Mesenteric fat pad (tissue), 1 donor: ENCODE results near the gene KCTD1. TPM values are rescaled to one million over a fixed set of nuclear protein-coding genes. Genes with fewer than 3 reads are reported as not detected.
"Not testable (repeated sequence)": the region's sequence is repeated elsewhere in the genome, so short reads cannot be mapped to it uniquely, and the experiment has no call there.

ENCODE experiments used
- DNase-seq: peaks from one replicate; pipeline ENCODE4 v3.0.0-alpha.2; 2020; ENCODE audit warnings: low spot score
- total RNA-seq: library from RNA; stranded (reverse); fragmentation: NEBNext Ultra II Directional; extraction: Animal tissue kit (Norgen Biotek cat#: 25700); gene quantifications from one replicate; pipeline ENCODE4 v1.2.1, GENCODE V29; 2021
- donor health status: DM: yes; HTN: yes; CAD: no.

KCTD1 gene
- total RNA-seq, 1 donor from 2014 or later: 5.9 TPM

GRCh38 chr18:26458526-26459232 lies 89.7 kb downstream of the KCTD1 start:
- no peak for DNase-seq

GRCh38 chr18:26457611-26458353 lies 90.6 kb downstream of the KCTD1 start:
- DNase-seq: no peak

GRCh38 chr18:26457195-26457594 lies 91.2 kb downstream of the KCTD1 start:
- DNase-seq: no peak

GRCh38 chr18:26456070-26456491 lies 92.3 kb downstream of the KCTD1 start:
- DNase-seq: no peak

GRCh38 chr18:26455639-26456038 lies 92.7 kb downstream of the KCTD1 start:
- DNase-seq: no peak

GRCh38 chr18:26454616-26455015 lies 93.7 kb downstream of the KCTD1 start:
- DNase-seq: no peak

- no peak for DNase-seq
Measured at GRCh38 chr18:26454192-26454591, 94.2 kb downstream of the KCTD1 start.

- DNase-seq: no peak
Measured at GRCh38 chr18:26453386-26453901, 94.9 kb downstream of the KCTD1 start.

- no peak for DNase-seq
Measured at GRCh38 chr18:26450989-26451682, 97.2 kb downstream of the KCTD1 start.

- no peak for DNase-seq
Measured at GRCh38 chr18:26448714-26449159, 99.6 kb downstream of the KCTD1 start.

GRCh38 chr18:26443853-26444252 lies 104.5 kb downstream of the KCTD1 start:
- no peak for DNase-seq

GRCh38 chr18:26442126-26442525 lies 106.2 kb downstream of the KCTD1 start:
- DNase-seq: no peak

GRCh38 chr18:26440644-26441043 lies 107.7 kb downstream of the KCTD1 start:
- no peak for DNase-seq

GRCh38 chr18:26439537-26439936 lies 108.8 kb downstream of the KCTD1 start:
- no peak for DNase-seq

- DNase-seq: no peak
Measured at GRCh38 chr18:26438980-26439379, 109.4 kb downstream of the KCTD1 start.

- DNase-seq: not testable (repeated sequence)
Measured at GRCh38 chr18:26437634-26438033, 110.7 kb downstream of the KCTD1 start.

GRCh38 chr18:26436176-26437051 lies 111.9 kb downstream of the KCTD1 start:
- no peak for DNase-seq

- no peak for DNase-seq
Measured at GRCh38 chr18:26435415-26436095, 112.8 kb downstream of the KCTD1 start.

GRCh38 chr18:26434887-26435286 lies 113.5 kb downstream of the KCTD1 start:
- no peak for DNase-seq
